ENCODE data around the gene SDK1.

Gene SDK1

GRCh38 chr7:4174451-4174850, 873.4 kb downstream of the SDK1 start:
- no peak for DNase-seq

- DNase-seq, result no peak
These were observed 873.8 kb downstream of the SDK1 start for GRCh38 chr7:4174884-4175283.

GRCh38 chr7:4175346-4175973, 874.4 kb downstream of the SDK1 start:
- DNase-seq, result no peak

- DNase-seq, result no peak
These were observed 875.9 kb downstream of the SDK1 start for GRCh38 chr7:4177001-4177400.

GRCh38 chr7:4178416-4178815, 877.4 kb downstream of the SDK1 start:
- DNase-seq, result no peak

- DNase-seq, result no peak
These were observed 878.0 kb downstream of the SDK1 start for GRCh38 chr7:4178916-4179687.

- DNase-seq, result no peak
These were observed 878.8 kb downstream of the SDK1 start for GRCh38 chr7:4179688-4180380.

GRCh38 chr7:4181446-4181845, 880.4 kb downstream of the SDK1 start:
- DNase-seq, result no peak

GRCh38 chr7:4182605-4183300, 881.7 kb downstream of the SDK1 start:
- no peak for DNase-seq

- DNase-seq, result no peak
These were observed 883.6 kb downstream of the SDK1 start for GRCh38 chr7:4184653-4185052.

GRCh38 chr7:4185136-4185535, 884.1 kb downstream of the SDK1 start:
- DNase-seq, result no peak

GRCh38 chr7:4185721-4186512, 884.9 kb downstream of the SDK1 start:
- DNase-seq, result no peak

GRCh38 chr7:4186513-4186780, 885.4 kb downstream of the SDK1 start:
- no peak for DNase-seq

- no peak for DNase-seq
These were observed 887.6 kb downstream of the SDK1 start for GRCh38 chr7:4188651-4189050.

- no peak for DNase-seq
These were observed 888.1 kb downstream of the SDK1 start for GRCh38 chr7:4189131-4189570.

GRCh38 chr7:4190010-4190981, 889.2 kb downstream of the SDK1 start:
- DNase-seq, result no peak

- no peak for DNase-seq
These were observed 890.0 kb downstream of the SDK1 start for GRCh38 chr7:4191046-4191445.

- DNase-seq, result no peak
These were observed 890.5 kb downstream of the SDK1 start for GRCh38 chr7:4191525-4191924.

- DNase-seq, result no peak
These were observed 894.6 kb downstream of the SDK1 start for GRCh38 chr7:4195660-4196059.

GRCh38 chr7:4196121-4196819, 895.2 kb downstream of the SDK1 start:
- DNase-seq, result no peak

GRCh38 chr7:4198301-4198700, 897.2 kb downstream of the SDK1 start:
- DNase-seq, result no peak

Data from AML-193 (cell line).